OCI-LY1 (cell line): ENCODE measurements around the gene HPCAL1.

Source experiments
- CTCF ChIP-seq: fragments of 200-600 bp; sonication (generic), shearing (Covaris generic); IDR thresholded peaks from 2 replicates; pipeline ENCODE4 v1.5.1; 2017; ENCODE audit warnings: mild to moderate bottlenecking, antibody characterized with exemption, low read length, moderate library complexity, mixed read lengths
- EZH2 ChIP-seq: fragments of 200-600 bp; sonication (generic), shearing (Covaris generic); IDR thresholded peaks from 2 replicates; pipeline ENCODE4 v1.8.0; 2017; ENCODE audit warnings: borderline replicate concordance, mixed run types, mild to moderate bottlenecking, antibody characterized with exemption, low read length, moderate library complexity, mixed read lengths

- TF ChIP-seq CTCF (no peak), EZH2 (no peak)
Measured at GRCh38 chr2:10469301-10469700, 166.6 kb downstream of the HPCAL1 start.
